DND-41 (cell line): Measurements from ENCODE around the gene KLHL12.

Source experiments
- EZH2 ChIP-seq: IDR thresholded peaks from 3 replicates; pipeline ENCODE4 v1.6.1; 2012; ENCODE audit warnings: borderline replicate concordance, low read depth, mild to moderate bottlenecking, moderate library complexity, low read length, inconsistent platforms; ENCODE audit not compliant: severe bottlenecking
- TF ChIP-seq, protein P1 (sequence below): IDR thresholded peaks from 2 replicates; pipeline ENCODE4 v1.5.1; 2012; ENCODE audit warnings: borderline replicate concordance, low read length, moderate library complexity, mild to moderate bottlenecking; ENCODE audit not compliant: poor library complexity, severe bottlenecking; ENCODE audit errors: extremely low read depth

DNA sequence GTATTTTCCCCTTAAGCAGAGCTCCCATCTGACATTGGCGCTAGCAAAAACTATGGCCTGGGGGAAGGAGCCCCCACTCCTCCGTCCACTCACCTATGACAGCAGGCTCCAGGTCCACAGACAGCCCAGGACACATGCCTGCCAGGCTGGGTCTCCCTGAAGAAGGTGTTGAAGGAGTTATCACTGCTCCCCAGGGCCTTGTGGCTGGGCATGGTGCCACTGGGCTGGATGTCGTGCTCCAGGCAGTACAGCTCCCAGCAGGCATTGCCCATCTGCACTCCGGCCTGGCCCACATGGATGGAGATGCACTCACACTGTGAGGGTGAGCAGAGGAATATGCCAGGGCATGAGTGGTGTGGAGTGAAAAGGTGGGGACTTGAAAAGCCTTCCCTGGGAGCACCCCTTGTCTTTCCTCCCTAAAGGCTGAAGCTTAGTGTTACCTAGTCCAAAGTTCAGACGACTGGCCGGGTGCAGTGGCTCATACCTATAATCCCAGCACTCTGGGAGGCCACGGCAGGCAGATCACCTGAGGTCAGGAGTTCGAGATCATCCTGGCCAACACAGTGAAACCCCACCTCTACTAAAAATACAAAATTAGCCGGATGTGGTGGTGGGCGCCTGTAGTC is 68.1 kb downstream of the KLHL12 start:
- TF ChIP-seq, protein P1, sequence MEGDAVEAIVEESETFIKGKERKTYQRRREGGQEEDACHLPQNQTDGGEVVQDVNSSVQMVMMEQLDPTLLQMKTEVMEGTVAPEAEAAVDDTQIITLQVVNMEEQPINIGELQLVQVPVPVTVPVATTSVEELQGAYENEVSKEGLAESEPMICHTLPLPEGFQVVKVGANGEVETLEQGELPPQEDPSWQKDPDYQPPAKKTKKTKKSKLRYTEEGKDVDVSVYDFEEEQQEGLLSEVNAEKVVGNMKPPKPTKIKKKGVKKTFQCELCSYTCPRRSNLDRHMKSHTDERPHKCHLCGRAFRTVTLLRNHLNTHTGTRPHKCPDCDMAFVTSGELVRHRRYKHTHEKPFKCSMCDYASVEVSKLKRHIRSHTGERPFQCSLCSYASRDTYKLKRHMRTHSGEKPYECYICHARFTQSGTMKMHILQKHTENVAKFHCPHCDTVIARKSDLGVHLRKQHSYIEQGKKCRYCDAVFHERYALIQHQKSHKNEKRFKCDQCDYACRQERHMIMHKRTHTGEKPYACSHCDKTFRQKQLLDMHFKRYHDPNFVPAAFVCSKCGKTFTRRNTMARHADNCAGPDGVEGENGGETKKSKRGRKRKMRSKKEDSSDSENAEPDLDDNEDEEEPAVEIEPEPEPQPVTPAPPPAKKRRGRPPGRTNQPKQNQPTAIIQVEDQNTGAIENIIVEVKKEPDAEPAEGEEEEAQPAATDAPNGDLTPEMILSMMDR = no peak
- TF ChIP-seq EZH2 = no peak
